ENCODE measurements around the gene TRIM29. TPM values are rescaled to one million over a fixed set of nuclear protein-coding genes. Genes with fewer than 3 reads are reported as not detected.

TRIM29 gene
- total RNA-seq, 1 donor from 2014 or later = 56.7 TPM

DNA sequence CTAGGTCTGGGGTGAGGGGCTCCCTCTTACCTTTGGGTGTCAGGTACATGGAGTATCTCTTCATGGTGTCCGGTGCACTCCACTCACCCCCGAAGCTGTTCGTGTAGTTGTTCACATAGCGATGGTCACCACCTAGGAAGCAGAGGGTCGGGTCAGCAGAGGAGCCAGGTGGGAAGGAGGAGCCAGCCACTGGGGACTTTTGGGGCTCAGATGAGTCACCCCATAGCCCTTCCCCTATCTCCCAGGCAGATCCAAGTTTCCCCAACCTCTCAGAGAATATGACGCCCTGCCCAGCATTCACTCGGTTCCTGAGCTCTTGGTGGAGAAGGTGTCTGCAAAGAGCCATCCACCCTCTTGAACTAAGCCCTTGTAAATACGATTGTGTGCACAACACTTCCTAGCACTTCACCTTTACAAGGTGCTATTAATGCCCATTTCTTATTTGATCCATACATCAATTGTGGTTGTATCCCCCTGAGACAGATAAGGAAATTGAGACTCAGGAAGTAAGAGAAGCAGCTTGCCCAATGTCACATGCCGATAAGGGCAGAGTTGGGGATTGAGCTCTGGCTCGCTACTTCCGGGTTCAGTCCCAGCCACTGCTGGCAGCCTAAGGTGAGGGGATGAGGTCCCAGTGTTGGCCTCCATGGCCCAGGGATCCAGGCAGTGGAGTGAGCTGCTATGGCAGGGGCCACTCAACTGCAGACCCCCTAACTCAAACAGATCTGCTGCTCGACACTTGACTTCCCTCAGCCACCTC, 14.8 kb downstream of the TRIM29 start:
- peak overlapping the region; percentile 31 for H3K4me3 Mint-ChIP-seq
- TF ChIP-seq, protein P1, sequence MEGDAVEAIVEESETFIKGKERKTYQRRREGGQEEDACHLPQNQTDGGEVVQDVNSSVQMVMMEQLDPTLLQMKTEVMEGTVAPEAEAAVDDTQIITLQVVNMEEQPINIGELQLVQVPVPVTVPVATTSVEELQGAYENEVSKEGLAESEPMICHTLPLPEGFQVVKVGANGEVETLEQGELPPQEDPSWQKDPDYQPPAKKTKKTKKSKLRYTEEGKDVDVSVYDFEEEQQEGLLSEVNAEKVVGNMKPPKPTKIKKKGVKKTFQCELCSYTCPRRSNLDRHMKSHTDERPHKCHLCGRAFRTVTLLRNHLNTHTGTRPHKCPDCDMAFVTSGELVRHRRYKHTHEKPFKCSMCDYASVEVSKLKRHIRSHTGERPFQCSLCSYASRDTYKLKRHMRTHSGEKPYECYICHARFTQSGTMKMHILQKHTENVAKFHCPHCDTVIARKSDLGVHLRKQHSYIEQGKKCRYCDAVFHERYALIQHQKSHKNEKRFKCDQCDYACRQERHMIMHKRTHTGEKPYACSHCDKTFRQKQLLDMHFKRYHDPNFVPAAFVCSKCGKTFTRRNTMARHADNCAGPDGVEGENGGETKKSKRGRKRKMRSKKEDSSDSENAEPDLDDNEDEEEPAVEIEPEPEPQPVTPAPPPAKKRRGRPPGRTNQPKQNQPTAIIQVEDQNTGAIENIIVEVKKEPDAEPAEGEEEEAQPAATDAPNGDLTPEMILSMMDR (conservative IDR thresholded peaks at IDR 0.05) = no peak
- peaks cover 13% of the 10 kb centered on the region for H3K27me3 Mint-ChIP-seq
- H3K9me3 Mint-ChIP-seq = peaks cover 5% of the 10 kb centered on the region
- peaks cover 13% of the 10 kb centered on the region for H3K4me1 Mint-ChIP-seq (ENCODE audit: unreplicated experiment)
- peaks cover 14% of the 10 kb centered on the region for H3K36me3 Mint-ChIP-seq
- DNase-seq (ENCODE audit: extremely low spot score, unreplicated experiment) = no peak
- H3K27ac Mint-ChIP-seq = peak overlapping the region; percentile 100

DNA sequence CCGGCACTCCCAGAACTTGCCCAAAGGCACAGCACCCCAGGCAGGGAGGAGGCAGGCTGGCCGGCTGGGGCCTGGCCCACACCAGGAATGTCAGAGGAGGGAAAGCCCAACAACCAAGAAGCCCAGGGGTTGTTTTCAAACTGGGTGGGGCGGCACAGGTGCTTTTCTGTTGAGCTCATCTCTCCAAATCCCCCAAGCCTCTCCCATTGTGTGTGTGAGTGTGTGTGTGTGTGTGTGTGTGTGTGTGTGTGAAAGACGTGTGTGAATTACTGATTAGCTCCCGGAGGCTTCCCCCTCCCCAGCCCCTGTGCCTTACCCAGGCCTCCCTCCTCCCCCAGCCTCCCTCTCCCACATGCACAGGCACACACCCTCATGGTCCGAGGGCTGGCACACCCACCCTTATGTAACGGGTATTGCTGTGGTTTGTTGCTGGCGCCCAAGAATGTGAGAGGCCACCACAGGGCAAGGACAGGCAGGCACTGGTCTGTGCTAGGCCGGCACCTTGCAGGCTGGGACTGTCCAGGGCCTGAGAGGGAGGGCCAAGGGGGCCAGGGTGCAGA, 15.9 kb downstream of the TRIM29 start:
- Mint-ChIP-seq H3K9me3 (peaks cover 5% of the 10 kb centered on the region), H3K4me3 (peak overlapping the region; percentile 60), H3K36me3 (peaks cover 14% of the 10 kb centered on the region), H3K27ac (peak overlapping the region; percentile 100), H3K27me3 (peaks cover 13% of the 10 kb centered on the region), H3K4me1 (ENCODE audit: unreplicated experiment) (peaks cover 13% of the 10 kb centered on the region)
- TF ChIP-seq, protein P1 (conservative IDR thresholded peaks at IDR 0.05) = no peak
- DNase-seq (ENCODE audit: extremely low spot score, unreplicated experiment) = no peak

DNA sequence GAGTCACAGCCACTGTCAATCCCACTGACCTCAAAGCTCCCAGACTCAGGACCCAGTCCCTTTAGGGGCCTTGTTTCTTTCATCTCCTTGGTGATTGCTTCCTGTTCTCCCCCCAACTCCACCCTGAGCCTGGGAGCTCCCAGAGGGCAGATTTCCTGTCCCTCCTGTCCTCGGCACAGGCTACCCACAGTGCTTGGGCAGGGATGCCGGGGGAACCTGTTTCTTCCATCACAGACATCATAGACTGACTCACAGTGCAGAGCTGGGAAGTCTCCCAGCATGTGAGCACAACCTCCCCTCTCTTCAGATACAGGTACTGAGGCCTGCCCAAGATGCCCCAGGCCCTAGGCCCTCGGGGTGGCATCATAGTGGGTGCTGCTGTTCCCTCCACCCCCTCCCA, 16.6 kb downstream of the TRIM29 start:
- DNase-seq (ENCODE audit: extremely low spot score, unreplicated experiment) = no peak
- Mint-ChIP-seq H3K27me3 (peaks cover 7% of the 10 kb centered on the region), H3K27ac (peak overlapping the region; percentile 100), H3K9me3 (peaks cover 5% of the 10 kb centered on the region), H3K36me3 (peaks cover 9% of the 10 kb centered on the region), H3K4me1 (ENCODE audit: unreplicated experiment) (peaks cover 13% of the 10 kb centered on the region), H3K4me3 (peak overlapping the region; percentile 81)
- TF ChIP-seq, protein P1 (conservative IDR thresholded peaks at IDR 0.05) = no peak

DNA sequence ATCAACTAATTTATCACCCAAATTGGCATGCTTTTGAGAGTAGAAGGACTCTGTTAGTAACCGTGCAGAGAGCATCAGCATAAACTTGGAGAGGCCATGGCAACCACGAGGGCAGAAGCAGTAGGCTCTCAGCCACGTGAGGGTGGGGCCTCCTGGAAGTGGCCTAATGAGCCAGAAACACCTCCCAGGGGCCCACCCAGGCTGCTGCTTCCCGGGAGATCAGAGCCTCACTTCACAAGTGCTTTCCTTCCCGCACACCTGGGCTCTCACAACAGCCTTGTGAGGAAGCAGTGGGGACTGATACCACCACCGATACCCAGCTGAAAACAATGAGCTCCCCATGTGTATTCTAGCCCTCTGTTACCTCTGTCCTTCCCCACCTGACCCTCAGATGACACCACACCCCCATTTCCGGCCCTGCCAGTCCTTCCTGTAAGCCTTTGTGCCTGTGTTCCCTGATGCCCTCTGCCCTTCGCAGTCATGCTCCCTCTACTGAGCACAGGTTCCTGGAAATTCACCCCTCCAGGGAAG, 17.0 kb downstream of the TRIM29 start:
- H3K27me3 Mint-ChIP-seq = peaks cover 7% of the 10 kb centered on the region
- H3K4me3 Mint-ChIP-seq = peak overlapping the region; percentile 81
- TF ChIP-seq, protein P1 (conservative IDR thresholded peaks at IDR 0.05) = no peak
- no peak for DNase-seq (ENCODE audit: extremely low spot score, unreplicated experiment)
- H3K4me1 Mint-ChIP-seq (ENCODE audit: unreplicated experiment) = peaks cover 13% of the 10 kb centered on the region
- peaks cover 5% of the 10 kb centered on the region for H3K9me3 Mint-ChIP-seq
- H3K36me3 Mint-ChIP-seq = peaks cover 9% of the 10 kb centered on the region
- peak overlapping the region; percentile 100 for H3K27ac Mint-ChIP-seq

DNA sequence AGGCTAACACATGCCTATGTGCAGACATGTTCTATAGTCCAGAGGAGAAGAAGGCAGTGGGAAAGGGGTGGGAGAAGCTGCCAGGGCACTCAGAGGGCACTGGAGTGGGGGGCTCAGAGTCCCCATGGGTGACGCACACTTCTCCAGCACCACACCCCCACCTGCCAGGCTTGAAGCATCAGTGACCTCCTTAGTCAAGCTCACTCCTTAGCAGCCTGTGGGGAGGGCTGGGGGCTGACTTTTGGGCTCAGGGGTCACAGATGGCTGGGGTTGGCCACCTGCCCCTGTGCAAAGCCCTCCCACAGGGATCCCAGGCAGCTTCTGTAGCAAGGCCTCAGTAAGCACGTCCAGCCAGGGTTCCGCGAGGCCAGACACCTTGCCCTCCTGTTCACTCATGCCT, 18.8 kb downstream of the TRIM29 start:
- peaks cover 9% of the 10 kb centered on the region for H3K36me3 Mint-ChIP-seq
- H3K27ac Mint-ChIP-seq = peak overlapping the region; percentile 59
- H3K4me3 Mint-ChIP-seq = no peak overlapping the region
- H3K4me1 Mint-ChIP-seq (ENCODE audit: unreplicated experiment) = peaks cover 13% of the 10 kb centered on the region
- peaks cover 5% of the 10 kb centered on the region for H3K9me3 Mint-ChIP-seq
- peaks cover 13% of the 10 kb centered on the region for H3K27me3 Mint-ChIP-seq
- TF ChIP-seq, protein P1 (conservative IDR thresholded peaks at IDR 0.05) = no peak
- DNase-seq (ENCODE audit: extremely low spot score, unreplicated experiment) = no peak

All from type B pancreatic cell (in vitro differentiated cells).